GM12874 (cell line): ENCODE data around the gene MAP3K7CL.

Source experiments
- CTCF ChIP-seq: IDR thresholded peaks from 2 replicates; pipeline ENCODE4 v1.5.1; 2011; ENCODE audit warnings: low read depth, mild to moderate bottlenecking, control low read depth, low read length, moderate library complexity; ENCODE audit not compliant: insufficient read depth

Gene MAP3K7CL

GRCh38 chr21:29115899-29116298, 14.5 kb upstream of the MAP3K7CL start:
- TF ChIP-seq CTCF = no peak

GRCh38 chr21:29117372-29117955, 13.0 kb upstream of the MAP3K7CL start:
- no peak for TF ChIP-seq CTCF

GRCh38 chr21:29121759-29122158, 8.7 kb upstream of the MAP3K7CL start:
- TF ChIP-seq CTCF = no peak

- no peak for TF ChIP-seq CTCF
Measured at GRCh38 chr21:29124645-29125044, 5.8 kb upstream of the MAP3K7CL start.

GRCh38 chr21:29125191-29125590, 5.3 kb upstream of the MAP3K7CL start:
- no peak for TF ChIP-seq CTCF

GRCh38 chr21:29125979-29126378, 4.5 kb upstream of the MAP3K7CL start:
- TF ChIP-seq CTCF = no peak

GRCh38 chr21:29133241-29133640, 2.8 kb downstream of the MAP3K7CL start:
- TF ChIP-seq CTCF = no peak
